DND-41 (cell line): ENCODE data around the gene FEM1B.

Experiments used
- CTCF ChIP-seq: IDR thresholded peaks from 2 replicates; pipeline ENCODE4 v1.5.1; 2012; ENCODE audit warnings: borderline replicate concordance, low read length, moderate library complexity, mild to moderate bottlenecking; ENCODE audit not compliant: poor library complexity, severe bottlenecking; ENCODE audit errors: extremely low read depth
- EZH2 ChIP-seq: IDR thresholded peaks from 3 replicates; pipeline ENCODE4 v1.6.1; 2012; ENCODE audit warnings: borderline replicate concordance, low read depth, mild to moderate bottlenecking, moderate library complexity, low read length, inconsistent platforms; ENCODE audit not compliant: severe bottlenecking

- no peak for TF ChIP-seq CTCF
- TF ChIP-seq EZH2, result no peak
Observed at GRCh38 chr15:68330901-68331300, 53.4 kb downstream of the FEM1B start.
